ENCODE results near the gene SOX6.

The SOX6 gene

DNA sequence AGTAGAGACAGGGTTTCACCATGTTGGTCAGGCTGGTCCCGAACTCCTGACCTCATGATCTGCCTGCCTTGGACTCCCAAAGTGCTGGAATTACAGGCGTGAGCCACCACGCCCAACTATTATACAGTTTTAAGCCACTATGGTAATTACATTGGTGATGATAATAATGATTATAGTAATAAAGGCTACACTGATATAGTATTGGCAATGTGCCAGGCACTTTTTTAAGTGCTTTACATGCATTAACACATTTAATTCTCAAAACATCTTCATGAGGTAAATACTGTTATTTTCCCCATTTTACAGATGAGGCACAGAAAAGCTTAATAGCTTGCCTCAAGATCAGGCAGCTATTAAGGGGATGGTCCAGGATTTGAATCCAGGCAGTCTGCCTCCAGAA lies 222.5 kb downstream of the SOX6 start:
- no peak for TF ChIP-seq POLR2AphosphoS5 (IDR thresholded peaks at IDR 0.05; ENCODE audit: low read depth, low read length)
- no peak for TF ChIP-seq REST (IDR thresholded peaks at IDR 0.05; ENCODE audit: insufficient read depth in 1 of 2, low read depth in 2 of 2, low read length in 2 of 2)
- no peak for TF ChIP-seq FOXP2 (optimal IDR thresholded peaks at IDR 0.05; ENCODE audit: borderline replicate concordance, extremely low read depth, extremely low read length, insufficient read depth)
- no peak for TF ChIP-seq SIN3A (IDR thresholded peaks at IDR 0.05; ENCODE audit: borderline replicate concordance, insufficient read depth, low read length)
- no peak for TF ChIP-seq TAF1 (IDR thresholded peaks at IDR 0.05; ENCODE audit: borderline replicate concordance, insufficient read depth, low read length)

DNA sequence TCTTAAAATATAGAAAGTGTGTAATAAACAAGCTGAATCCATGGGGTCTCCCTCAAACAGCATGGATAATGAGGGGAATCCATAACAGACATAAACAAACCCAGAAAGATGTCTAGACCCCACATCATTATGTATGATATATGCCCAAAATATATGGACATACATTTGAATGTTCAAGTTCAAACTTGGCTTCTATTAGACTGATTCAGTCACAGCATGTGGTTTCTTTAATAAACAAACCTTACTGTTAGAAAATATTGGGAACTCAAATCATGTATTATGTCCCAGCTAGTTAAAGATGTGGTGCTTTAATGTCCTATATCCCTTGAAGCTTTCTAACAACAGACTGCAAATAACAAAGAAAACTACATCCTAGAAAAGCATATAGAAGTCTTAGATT lies 228.6 kb downstream of the SOX6 start:
- no peak for TF ChIP-seq REST (IDR thresholded peaks at IDR 0.05; ENCODE audit: insufficient read depth in 1 of 2, low read depth in 2 of 2, low read length in 2 of 2)
- no peak for TF ChIP-seq POLR2AphosphoS5 (IDR thresholded peaks at IDR 0.05; ENCODE audit: low read depth, low read length)
- no peak for TF ChIP-seq SIN3A (IDR thresholded peaks at IDR 0.05; ENCODE audit: borderline replicate concordance, insufficient read depth, low read length)
- TF ChIP-seq FOXP2 (optimal IDR thresholded peaks at IDR 0.05; ENCODE audit: borderline replicate concordance, extremely low read depth, extremely low read length, insufficient read depth) = no peak
- TF ChIP-seq TAF1 (IDR thresholded peaks at IDR 0.05; ENCODE audit: borderline replicate concordance, insufficient read depth, low read length) = no peak

DNA sequence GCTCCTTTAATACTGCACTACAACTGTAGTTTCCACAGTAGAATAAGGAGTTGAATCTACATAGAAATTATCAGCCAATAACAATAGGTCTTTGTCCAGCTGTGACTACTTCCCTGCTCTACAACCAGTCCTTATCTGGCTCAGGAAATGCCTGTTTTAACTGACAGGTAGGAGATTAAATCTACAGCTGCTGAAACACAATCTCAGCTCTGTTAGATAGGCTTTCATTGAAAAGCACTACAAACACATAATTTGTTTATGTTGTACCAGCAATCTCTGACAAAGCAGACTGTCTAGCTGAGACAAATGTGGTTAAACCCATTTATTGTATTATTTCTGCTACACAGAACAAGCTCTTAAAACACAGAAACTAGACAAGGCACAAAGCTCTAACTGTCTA lies 230.0 kb downstream of the SOX6 start:
- TF ChIP-seq FOXP2 (optimal IDR thresholded peaks at IDR 0.05; ENCODE audit: borderline replicate concordance, extremely low read depth, extremely low read length, insufficient read depth) = no peak
- TF ChIP-seq REST (IDR thresholded peaks at IDR 0.05; ENCODE audit: insufficient read depth in 1 of 2, low read depth in 2 of 2, low read length in 2 of 2) = no peak
- no peak for TF ChIP-seq POLR2AphosphoS5 (IDR thresholded peaks at IDR 0.05; ENCODE audit: low read depth, low read length)
- TF ChIP-seq SIN3A (IDR thresholded peaks at IDR 0.05; ENCODE audit: borderline replicate concordance, insufficient read depth, low read length) = no peak
- no peak for TF ChIP-seq TAF1 (IDR thresholded peaks at IDR 0.05; ENCODE audit: borderline replicate concordance, insufficient read depth, low read length)

DNA sequence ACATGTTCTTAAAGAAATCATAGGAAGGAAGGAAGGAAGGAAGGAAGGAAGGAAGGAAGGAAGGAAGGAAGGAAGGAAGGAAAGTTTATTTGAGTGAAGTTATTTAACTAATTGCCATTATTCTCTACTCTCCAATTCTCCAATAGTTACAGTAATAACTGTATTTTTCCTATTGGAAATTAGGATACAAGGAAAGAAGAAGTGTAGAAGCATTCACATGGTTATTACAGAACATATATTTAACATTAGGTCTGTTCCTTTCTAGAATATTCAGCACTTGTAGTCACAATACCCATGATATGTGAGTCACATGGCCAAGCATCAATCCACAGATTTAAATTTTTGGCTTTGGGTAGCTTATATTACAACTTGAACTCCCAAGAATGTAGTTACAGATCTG lies 230.6 kb downstream of the SOX6 start:
- TF ChIP-seq POLR2AphosphoS5 (IDR thresholded peaks at IDR 0.05; ENCODE audit: low read depth, low read length) (no peak), SIN3A (IDR thresholded peaks at IDR 0.05; ENCODE audit: borderline replicate concordance, insufficient read depth, low read length) (no peak), TAF1 (IDR thresholded peaks at IDR 0.05; ENCODE audit: borderline replicate concordance, insufficient read depth, low read length) (no peak), FOXP2 (optimal IDR thresholded peaks at IDR 0.05; ENCODE audit: borderline replicate concordance, extremely low read depth, extremely low read length, insufficient read depth) (no peak), REST (IDR thresholded peaks at IDR 0.05; ENCODE audit: insufficient read depth in 1 of 2, low read depth in 2 of 2, low read length in 2 of 2) (no peak)

DNA sequence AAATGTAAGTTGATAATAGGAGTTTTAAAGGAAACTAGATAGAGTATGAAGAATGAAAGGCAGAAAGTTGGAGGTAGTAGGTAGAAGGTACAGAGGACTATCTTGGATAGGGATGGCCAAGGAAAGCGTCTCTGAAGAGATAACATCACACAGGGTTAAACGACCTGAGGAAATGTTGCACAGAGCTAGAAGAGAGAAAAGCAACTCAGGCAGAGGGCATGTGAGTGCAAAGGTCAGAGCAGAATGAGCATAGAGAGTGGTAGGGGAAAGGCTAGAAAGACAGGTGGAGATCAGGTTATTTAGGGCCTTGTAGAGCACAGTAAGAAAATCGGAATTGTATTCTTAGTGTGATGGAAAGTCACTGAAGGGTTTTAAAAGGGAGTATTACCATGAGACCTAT lies 232.0 kb downstream of the SOX6 start:
- TF ChIP-seq POLR2AphosphoS5 (IDR thresholded peaks at IDR 0.05; ENCODE audit: low read depth, low read length) (no peak), TAF1 (IDR thresholded peaks at IDR 0.05; ENCODE audit: borderline replicate concordance, insufficient read depth, low read length) (no peak), SIN3A (IDR thresholded peaks at IDR 0.05; ENCODE audit: borderline replicate concordance, insufficient read depth, low read length) (no peak), REST (IDR thresholded peaks at IDR 0.05; ENCODE audit: insufficient read depth in 1 of 2, low read depth in 2 of 2, low read length in 2 of 2) (no peak), FOXP2 (optimal IDR thresholded peaks at IDR 0.05; ENCODE audit: borderline replicate concordance, extremely low read depth, extremely low read length, insufficient read depth) (no peak)
